ENCODE data around the gene EFNA3. TPM values are rescaled to one million over a fixed set of nuclear protein-coding genes. Genes with fewer than 3 reads are reported as not detected.

EFNA3 gene
- 1.1 TPM for total RNA-seq
- long read RNA-seq, partial matches to known transcripts: 2 of 3 reads
- long read RNA-seq, other reads (novel, unspliced or antisense): 1 of 3 reads

GRCh38 chr1:155078469-155079209 is at the start of gene EFNA3:
Gene EFNA3 (plus strand): TSS chr1:155078837. CDS start chr1:155078942, 105 bp downstream.
- peak; percentile 86 for DNase-seq
- ATAC-seq: peak; percentile 84
- intact Hi-C loops (cut with micrococcal nuclease): no loop called here

GRCh38 chr1:155029513-155030242 is 49.0 kb upstream of the EFNA3 start:
- intact Hi-C loops (cut with micrococcal nuclease): no loop called here
- no peak for ATAC-seq
- DNase-seq: peak; percentile 19

GRCh38 chr1:155030243-155030795 is 48.3 kb upstream of the EFNA3 start:
- DNase-seq (no peak), ATAC-seq (no peak)
- intact Hi-C loops (cut with micrococcal nuclease): no loop called here

GRCh38 chr1:155030899-155031298 is 47.7 kb upstream of the EFNA3 start:
- DNase-seq: no peak
- ATAC-seq: no peak
- intact Hi-C loops (cut with micrococcal nuclease): no loop called here

GRCh38 chr1:155032886-155033285 is 45.8 kb upstream of the EFNA3 start:
- ATAC-seq: no peak
- no peak for DNase-seq
- intact Hi-C loops (cut with micrococcal nuclease): no loop called here

- DNase-seq (no peak), ATAC-seq (no peak)
- intact Hi-C loops (cut with micrococcal nuclease): no loop called here
These were observed 45.1 kb upstream of the EFNA3 start, which contains the start of the genes DCST1 and DCST2 for GRCh38 chr1:155033524-155033923. Gene DCST1 (plus strand): TSS chr1:155033824. CDS start chr1:155034037, 213 bp downstream. Gene DCST2 (minus strand): TSS chr1:155033781. CDS start chr1:155033701, 80 bp downstream.

- DNase-seq: no peak
- ATAC-seq: no peak
- intact Hi-C loops (cut with micrococcal nuclease): no loop called here
These were observed 44.1 kb upstream of the EFNA3 start for GRCh38 chr1:155034318-155035208.

- intact Hi-C loops (cut with micrococcal nuclease): no loop called here
- ATAC-seq: no peak
- no peak for DNase-seq
These were observed 42.7 kb upstream of the EFNA3 start for GRCh38 chr1:155035936-155036335.

- no peak for ATAC-seq
- intact Hi-C loops (cut with micrococcal nuclease): no loop called here
- no peak for DNase-seq
These were observed 41.6 kb upstream of the EFNA3 start for GRCh38 chr1:155037043-155037442.

GRCh38 chr1:155037851-155038441 is 40.7 kb upstream of the EFNA3 start:
- ATAC-seq (no peak), DNase-seq (no peak)
- intact Hi-C loops (cut with micrococcal nuclease): no loop called here

- DNase-seq: no peak
- intact Hi-C loops (cut with micrococcal nuclease): no loop called here
- ATAC-seq: peak; percentile 23
These were observed 39.9 kb upstream of the EFNA3 start for GRCh38 chr1:155038602-155039307.

- DNase-seq: no peak
- intact Hi-C loops (cut with micrococcal nuclease): no loop called here
- no peak for ATAC-seq
These were observed 39.3 kb upstream of the EFNA3 start for GRCh38 chr1:155039308-155039669.

- ATAC-seq: no peak
- intact Hi-C loops (cut with micrococcal nuclease): no loop called here
- no peak for DNase-seq
These were observed 38.1 kb upstream of the EFNA3 start for GRCh38 chr1:155040358-155041093.

- DNase-seq (no peak), ATAC-seq (no peak)
- intact Hi-C loops (cut with micrococcal nuclease): no loop called here
These were observed 35.8 kb upstream of the EFNA3 start for GRCh38 chr1:155042789-155043188.

GRCh38 chr1:155043301-155043702 is 35.3 kb upstream of the EFNA3 start:
- intact Hi-C loops (cut with micrococcal nuclease): no loop called here
- ATAC-seq (no peak), DNase-seq (no peak)

GRCh38 chr1:155043793-155044192 is 34.8 kb upstream of the EFNA3 start:
- intact Hi-C loops (cut with micrococcal nuclease): loop anchor here (2.0 kb wide), 1 partner anchor 41 kb away; no protein-coding TSS in a partner anchor
- DNase-seq (no peak), ATAC-seq (no peak)

GRCh38 chr1:155044365-155044764 is 34.3 kb upstream of the EFNA3 start:
- DNase-seq (no peak), ATAC-seq (no peak)
- intact Hi-C loops (cut with micrococcal nuclease): loop anchor here (2.0 kb wide), 1 partner anchor 40 kb away; no protein-coding TSS in a partner anchor

Measured in left ventricle myocardium superior (tissue), 1 donor.